Gastrocnemius medialis (tissue), 4 donors: ENCODE results near the gene C3orf80.

ENCODE experiments used
- POLR2A ChIP-seq, 2 donors: fragments of 450-650 bp; IDR thresholded peaks; one replicate each; pipeline ENCODE4 v1.6.1; 2017; ENCODE audit warnings: antibody characterized with exemption in 2 of 2, mild to moderate bottlenecking in 2 of 2, moderate library complexity in 2 of 2
- TF ChIP-seq, protein P1 (sequence below), 5 experiments: fragments of 450-650 bp in 3 of 5; fragments of 200-600 bp in 2 of 5; sonication (generic) in 2 of 5; IDR thresholded peaks in 4 of 5; conservative IDR thresholded peaks in 1 of 5; 1 replicate in 4 of 5; 2 replicates in 1 of 5; pipeline ENCODE4 v1.5.1; 2016 to 2019; ENCODE audit warnings: antibody characterized with exemption in 5 of 5, mild to moderate bottlenecking in 3 of 5, moderate library complexity in 3 of 5

- no peak for TF ChIP-seq POLR2A (IDR thresholded peaks at IDR 0.05)
- TF ChIP-seq, protein P1, sequence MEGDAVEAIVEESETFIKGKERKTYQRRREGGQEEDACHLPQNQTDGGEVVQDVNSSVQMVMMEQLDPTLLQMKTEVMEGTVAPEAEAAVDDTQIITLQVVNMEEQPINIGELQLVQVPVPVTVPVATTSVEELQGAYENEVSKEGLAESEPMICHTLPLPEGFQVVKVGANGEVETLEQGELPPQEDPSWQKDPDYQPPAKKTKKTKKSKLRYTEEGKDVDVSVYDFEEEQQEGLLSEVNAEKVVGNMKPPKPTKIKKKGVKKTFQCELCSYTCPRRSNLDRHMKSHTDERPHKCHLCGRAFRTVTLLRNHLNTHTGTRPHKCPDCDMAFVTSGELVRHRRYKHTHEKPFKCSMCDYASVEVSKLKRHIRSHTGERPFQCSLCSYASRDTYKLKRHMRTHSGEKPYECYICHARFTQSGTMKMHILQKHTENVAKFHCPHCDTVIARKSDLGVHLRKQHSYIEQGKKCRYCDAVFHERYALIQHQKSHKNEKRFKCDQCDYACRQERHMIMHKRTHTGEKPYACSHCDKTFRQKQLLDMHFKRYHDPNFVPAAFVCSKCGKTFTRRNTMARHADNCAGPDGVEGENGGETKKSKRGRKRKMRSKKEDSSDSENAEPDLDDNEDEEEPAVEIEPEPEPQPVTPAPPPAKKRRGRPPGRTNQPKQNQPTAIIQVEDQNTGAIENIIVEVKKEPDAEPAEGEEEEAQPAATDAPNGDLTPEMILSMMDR (IDR thresholded peaks at IDR 0.05 in 4 of 5, conservative IDR thresholded peaks at IDR 0.05 in 1 of 5): peak in 1 of 5 experiments; percentile 6
Observed at GRCh38 chr3:160225176-160226025, at the start of gene C3orf80.
